Prostate gland (tissue), 2 donors: ENCODE measurements around the gene ZNF334.

Source experiments
- CTCF ChIP-seq, 4 experiments: fragments of 200-600 bp in 2 of 4; fragments of 450-650 bp in 2 of 4; sonication (generic) in 2 of 4; IDR thresholded peaks; 1 replicate in 3 of 4; 2 replicates in 1 of 4; pipeline ENCODE4 v1.5.1; 2016 to 2019; ENCODE audit warnings: antibody characterized with exemption in 4 of 4, mild to moderate bottlenecking in 2 of 4, moderate library complexity in 2 of 4
- POLR2A ChIP-seq: fragments of 450-650 bp; IDR thresholded peaks from one replicate; pipeline ENCODE4 v1.6.1; 2016; ENCODE audit warnings: antibody characterized with exemption, mild to moderate bottlenecking

GRCh38 chr20:46456255-46457028 lies 56.9 kb downstream of the ZNF334 start:
- TF ChIP-seq CTCF (IDR thresholded peaks at IDR 0.05) (no peak), POLR2A (no peak)
